CD4-positive, alpha-beta T cell treated with Interleukin-15 for 1 hour (primary cell): ENCODE data around the gene SAMD8.
A peak's percentile ranks its signal among the peaks of the same experiment; 100 is the strongest.
"Not testable (repeated sequence)": the region's sequence is repeated elsewhere in the genome, so short reads cannot be mapped to it uniquely, and the experiment has no call there.

ENCODE experiments used
- DNase-seq: peaks from one replicate; pipeline ENCODE4 v3.0.0-alpha.2; 2020

SAMD8 gene

DNA sequence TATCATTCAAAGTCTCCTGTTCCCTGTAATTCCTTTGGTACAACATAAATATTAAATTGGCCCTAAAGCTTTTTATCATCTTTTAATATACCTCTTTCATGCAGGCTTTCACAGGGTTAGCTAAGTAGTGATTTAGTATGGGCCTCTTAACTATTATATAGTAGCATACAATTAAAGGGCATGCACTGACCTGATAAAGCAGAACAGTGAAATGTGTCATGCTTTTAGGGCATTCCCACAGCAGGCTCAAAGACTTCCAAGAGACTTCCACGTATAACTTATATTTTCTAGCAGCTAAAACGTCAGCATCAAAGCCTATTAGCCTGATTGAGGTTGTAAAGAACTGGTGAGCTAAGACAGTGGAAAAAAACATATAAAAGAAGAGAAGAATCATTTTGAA lies 35.3 kb downstream of the SAMD8 start:
- DNase-seq: no peak

DNA sequence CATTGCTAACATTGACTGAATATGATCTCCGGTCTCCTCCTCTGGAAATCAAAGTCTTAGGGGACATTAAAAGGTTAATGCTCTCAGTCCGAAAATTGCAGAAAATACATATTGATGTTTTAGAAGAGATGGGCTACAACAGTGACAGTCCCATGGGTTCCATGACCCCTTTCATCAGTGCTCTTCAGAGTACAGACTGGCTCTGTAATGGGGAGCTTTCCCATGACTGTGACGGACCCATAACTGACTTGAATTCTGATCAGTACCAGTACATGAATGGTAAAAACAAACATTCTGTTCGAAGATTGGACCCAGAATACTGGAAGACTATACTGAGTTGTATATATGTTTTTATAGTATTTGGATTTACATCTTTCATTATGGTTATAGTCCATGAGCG lies 39.2 kb downstream of the SAMD8 start:
- no peak for DNase-seq

DNA sequence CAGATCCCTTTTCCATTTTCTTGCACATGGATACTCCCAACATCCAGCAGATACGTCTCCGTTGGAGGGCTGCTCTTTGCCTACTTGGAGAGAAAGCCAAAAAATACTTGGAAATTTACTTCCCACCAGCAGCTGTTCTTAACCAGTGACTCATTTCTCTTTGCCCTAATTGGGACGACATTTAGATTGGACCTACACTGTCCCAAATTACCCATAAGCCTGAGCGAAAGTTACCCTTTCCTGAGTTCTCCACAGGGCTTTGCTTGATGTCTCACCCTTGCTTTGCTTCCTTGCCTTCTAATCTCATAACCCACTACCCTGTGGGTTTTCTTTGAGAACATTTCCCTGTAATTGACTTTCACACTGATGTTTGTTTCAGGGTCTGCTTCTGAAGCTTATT lies 48.1 kb downstream of the SAMD8 start:
- no peak for DNase-seq

DNA sequence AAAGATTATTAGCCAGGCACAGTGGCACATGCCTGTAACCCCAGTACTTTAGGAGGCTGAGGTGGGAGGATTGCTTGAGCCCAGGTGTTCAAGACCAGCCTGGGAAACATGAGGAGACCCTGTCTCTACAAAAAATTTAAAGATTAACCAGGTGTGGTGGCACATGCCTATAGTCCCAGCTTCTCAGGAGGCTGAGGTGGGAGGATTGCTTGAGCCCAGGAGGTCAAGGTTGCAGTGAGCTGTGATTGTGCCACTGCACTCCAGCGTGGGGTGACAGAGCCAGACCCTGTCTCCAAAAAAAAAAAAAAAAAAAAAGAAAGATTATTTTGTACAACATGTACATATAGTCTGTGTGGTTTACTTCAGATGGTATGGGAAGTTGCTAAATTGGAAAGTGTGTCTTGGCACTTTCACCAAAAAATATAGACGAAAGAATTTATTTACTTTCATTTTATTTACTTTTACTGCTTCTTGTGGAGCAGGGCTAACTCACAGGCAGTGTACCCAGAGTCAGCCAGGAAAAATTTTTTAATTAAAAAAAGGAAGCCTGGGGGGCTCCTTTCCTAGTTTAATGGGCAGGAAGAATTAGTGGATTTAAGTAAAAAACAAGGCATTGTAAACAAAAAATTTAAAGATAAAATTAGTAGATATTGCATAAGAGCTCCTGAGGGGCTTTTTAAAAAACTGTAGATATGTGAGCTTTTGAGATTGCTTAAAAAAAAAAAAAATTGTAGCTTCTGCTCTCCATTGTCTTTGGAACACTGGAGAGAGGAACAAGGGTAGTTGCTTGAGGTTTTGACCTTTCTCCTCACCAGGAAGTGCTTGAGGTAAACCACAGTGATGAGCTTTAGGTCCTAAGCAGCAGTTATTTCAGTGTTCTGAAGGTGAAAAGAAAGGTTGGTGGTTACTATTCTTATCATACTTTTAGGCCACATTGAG lies 54.5 kb downstream of the SAMD8 start:
- no peak for DNase-seq

DNA sequence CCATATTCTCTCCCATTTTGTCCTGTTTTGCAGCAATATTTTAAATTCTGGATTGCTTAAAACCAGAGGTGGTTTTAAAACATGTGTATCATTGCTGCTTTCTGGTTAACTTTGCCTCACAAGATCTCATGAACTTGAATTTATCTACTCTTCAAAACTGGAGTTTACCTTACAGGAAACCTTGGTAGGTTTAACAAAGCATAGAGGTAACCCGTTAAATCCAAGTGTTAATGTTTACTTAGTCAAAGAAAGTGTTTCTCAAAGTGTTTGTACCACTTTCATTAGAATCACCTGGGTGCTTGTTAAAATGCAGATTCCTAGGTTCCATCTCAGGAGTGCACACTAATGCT lies 55.1 kb downstream of the SAMD8 start:
- no peak for DNase-seq

DNA sequence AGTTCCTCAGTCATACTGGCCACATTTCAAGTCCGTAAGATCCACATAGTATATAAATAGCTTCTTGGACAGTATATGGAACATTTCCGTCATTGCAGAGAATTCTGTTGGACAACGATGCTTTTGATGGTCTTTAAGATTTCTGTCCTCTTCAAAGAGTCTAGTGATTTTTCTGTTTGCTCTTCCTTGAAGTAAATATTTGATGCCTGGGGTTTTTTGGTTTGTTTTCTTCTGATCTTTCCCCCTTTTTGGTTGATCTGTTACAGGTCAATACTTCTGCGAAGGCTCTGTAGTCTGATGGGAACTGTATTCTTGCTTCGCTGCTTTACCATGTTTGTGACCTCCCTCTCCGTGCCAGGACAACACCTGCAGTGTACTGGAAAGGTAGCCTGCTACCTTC lies 56.8 kb downstream of the SAMD8 start:
- DNase-seq: no peak

DNA sequence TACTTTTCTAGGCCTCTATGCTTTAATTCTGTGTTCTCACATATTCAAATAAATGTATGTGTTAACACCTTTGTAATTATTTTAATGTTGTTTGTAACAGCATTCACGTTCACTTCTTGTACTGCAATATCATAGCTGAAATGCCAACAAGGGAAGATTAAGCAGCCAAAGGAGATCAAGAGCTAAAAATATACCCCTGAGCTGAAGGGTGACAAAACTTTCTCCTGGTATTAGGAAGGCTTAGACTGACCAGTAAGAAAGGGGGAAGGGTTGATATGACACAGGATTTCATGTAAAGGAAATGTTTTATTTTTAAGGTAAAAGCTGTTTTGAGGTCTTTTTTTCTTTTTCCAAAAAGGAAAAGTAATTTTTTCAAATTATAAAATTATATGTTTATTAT lies 58.8 kb downstream of the SAMD8 start:
- DNase-seq: no peak

DNA sequence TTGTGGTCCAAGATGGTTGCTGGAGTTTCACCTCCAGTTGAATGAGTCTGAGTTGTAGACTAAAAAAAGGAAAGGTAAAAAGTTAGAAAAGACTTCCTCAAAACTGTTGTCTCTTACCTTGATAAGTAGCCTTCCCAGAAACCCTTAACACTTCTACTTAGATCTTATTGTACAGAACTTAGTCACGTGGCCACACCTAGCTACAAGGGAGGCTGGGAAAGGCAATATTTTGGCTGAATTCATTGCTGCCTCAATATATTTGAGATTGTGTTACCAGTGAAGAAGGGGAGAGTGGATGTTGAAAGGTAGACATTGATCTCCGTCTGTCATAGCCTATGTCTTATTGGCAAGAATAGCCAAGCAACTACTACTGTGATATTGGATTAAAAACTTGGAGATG lies 63.6 kb downstream of the SAMD8 start:
- DNase-seq: no peak

DNA sequence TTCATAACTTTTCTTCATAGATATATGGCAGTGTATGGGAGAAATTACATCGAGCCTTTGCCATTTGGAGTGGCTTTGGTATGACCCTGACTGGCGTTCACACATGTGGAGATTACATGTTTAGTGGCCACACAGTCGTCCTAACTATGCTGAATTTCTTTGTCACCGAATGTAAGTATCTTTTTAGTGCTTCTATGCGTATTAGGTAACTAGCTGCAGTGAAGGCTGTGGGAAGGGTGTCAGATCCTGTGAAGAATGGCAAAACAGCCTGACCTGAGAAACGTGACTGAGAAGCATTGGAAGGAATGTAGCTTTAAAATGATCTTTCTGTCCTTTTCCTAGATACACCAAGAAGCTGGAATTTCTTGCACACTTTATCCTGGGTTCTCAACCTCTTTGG lies 64.6 kb downstream of the SAMD8 start:
- no peak for DNase-seq

DNA sequence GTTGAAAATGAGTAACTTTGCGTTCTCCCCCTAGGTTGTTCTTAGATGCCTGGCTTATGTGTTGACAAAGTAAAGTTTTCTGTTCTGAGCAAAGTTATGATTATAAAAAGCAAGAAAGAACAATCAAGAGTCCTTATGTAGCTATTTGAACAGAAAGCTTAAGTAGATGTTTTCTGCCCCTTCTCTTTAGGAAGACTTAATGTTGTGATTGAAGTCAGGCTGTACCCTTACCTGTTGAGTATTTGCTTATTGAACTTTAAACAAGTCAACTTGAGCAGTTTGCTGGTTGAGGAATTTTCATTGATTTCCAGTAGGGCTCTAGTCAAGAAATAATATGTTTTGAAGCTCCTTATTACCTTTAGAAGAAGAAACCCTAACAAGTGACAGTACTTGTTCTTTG lies 65.3 kb downstream of the SAMD8 start:
- DNase-seq: no peak

DNA sequence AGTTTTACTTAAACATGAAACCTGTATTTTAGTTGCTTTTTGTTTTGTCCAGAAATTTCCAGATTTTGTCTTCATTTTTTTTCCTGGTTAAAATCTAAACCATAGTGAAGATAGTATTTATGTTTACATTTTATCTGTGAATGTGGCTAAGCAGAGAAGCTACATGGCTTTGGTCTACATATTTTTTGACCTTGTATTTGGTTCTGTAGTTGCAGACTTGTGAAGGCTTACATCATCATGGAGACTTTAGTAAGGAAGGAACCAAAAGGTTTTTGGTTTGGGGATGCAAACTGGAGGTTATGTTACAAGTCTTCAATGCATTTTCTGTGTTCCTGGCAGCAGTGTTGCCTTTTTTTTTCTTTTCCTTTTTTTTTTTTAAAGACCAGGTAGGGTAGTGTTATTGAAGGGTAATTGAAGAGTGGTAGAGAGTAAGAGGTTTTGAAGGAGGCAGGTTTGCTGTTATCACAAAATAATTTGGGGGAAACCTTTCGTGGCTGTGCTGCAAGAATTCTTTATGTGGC lies 68.3 kb downstream of the SAMD8 start:
- DNase-seq: no peak

DNA sequence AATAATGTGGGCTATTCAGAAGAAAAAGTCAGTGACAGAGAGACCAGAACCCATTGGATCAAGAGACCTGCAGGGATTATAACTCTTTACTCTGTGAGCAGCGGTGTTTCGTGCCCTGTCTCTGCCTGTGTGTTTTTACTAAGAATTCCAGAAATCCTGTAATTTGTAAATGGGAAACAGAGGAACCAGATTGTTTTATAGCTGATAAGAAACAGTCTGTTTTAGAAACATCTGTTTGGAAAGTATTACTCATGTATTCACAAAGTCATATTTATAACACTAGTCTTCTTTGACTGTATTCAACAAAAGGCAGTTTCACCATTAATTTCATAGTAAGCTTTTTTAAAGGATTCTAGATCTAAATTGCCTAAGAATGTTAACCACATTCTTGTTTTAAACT lies 69.1 kb downstream of the SAMD8 start:
- DNase-seq: no peak

DNA sequence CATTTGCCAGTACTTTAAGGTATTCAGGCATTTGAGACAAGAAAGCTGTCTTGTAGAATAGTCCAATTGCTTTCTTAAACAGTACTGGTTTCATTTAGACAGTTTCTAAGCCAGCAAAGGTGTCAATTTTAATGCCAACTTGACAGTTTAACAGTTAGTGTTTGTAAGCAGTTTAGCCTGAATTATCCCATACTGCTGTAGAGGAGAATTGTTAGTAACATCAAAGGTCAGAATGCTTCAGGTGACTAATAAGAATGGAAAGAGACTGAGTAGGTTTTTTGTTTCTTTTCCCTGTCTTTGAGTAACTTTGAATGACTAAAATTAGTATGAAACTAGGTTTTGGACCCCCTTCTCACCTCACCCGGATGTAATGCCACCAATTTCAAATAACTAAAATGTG lies 69.6 kb downstream of the SAMD8 start:
- DNase-seq: no peak

DNA sequence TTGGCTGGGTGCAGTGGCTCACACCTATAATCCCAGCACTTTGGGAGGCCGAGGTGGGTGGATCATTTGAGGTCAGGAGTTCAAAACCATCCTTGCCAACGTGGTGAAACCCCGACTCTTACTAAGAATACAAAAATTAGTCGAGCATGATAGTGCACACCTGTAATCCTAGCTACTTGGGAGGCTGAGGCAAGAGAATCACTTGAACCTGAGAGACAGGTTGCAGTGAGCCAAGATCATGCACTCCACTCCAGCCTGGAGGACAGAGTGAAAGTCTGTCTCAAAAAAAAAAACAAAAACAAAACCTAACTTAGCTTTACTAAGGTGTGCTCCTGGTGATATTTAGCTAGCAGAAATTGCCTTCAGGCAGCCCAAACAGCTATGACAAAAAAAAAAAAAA lies 74.9 kb downstream of the SAMD8 start:
- DNase-seq: no peak

DNA sequence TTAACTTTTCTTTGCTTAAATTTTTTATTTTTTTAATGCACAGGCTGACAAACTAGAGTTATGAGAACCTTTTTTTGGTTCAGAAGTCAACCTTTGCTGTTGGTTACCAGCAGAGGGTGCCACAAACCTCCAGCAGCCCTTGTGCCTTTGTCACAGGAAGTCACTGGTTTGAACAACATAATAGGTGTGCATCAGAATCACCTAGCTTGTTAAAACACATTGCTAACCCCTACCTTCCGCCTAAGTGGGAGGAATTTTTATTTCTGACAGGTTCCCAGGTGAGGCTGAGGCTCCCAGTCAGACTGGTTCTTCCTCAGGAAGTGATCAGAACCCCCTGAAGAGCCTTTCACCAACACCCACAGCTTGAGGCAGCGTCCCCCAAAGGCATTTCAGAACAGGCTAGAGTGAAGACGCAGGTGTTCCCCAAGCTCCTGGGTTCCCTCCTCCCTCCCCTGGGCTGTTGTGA lies 76.5 kb downstream of the SAMD8 start:
- peak; percentile 77 for DNase-seq

DNA sequence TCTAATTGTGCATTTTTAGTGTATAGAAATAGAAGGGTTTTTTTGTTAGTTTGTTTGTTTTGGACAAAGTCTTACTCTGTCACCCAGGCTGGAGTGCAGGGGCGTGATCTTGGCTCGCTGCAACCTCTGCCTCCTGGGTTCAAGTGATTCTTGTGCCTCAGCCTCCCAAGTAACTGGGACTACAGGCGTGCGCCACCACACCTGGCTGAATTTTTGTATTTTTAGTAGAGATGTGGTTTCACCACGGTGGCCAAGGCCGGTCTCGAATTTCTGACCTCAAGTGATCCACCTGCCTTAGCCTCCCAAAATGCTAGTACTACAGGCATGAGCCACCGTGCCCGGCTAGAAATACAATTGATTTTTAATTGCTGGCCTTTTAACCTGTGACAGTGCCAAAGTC lies 77.1 kb downstream of the SAMD8 start:
- DNase-seq: not testable (repeated sequence)

DNA sequence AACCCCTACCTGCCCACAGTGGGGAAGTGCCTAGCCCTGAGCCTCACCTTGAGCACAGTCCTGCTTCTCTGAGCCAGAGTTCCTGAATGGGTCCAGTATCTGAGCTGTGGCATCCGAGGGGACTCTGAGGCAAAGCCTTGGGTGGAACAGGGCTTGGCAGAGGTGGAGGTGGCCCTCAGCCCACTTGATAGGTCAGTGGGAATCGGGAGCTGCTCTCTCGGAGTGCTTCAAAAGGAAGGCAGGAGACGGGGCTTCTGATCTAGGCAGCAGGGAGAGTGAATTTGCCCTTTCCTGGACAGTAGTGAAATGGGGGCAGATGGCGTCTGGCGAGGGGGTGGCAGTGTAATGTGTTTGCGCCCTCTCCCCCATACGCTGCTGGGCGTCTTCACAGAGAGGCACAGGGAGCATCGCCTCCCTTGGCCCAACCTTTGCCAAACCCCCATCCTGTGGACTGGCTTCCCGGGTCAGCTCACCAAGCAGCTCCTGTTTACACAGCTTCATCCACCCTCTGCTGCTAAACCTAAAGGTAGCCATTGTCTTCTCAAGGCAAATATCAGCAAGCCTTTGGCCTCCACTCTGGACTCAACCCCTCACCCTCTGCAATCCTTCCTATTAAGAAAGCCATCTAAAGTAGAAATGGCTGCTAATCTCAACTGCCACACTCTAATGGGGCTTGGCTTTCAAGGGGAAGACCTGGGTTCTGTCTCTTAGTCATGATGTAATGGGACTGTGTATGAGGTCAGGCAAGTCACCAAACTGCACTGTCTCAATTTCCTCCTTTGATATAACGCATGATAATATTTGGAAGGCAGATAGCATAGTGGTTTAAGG lies 78.0 kb downstream of the SAMD8 start:
- DNase-seq: no peak

DNA sequence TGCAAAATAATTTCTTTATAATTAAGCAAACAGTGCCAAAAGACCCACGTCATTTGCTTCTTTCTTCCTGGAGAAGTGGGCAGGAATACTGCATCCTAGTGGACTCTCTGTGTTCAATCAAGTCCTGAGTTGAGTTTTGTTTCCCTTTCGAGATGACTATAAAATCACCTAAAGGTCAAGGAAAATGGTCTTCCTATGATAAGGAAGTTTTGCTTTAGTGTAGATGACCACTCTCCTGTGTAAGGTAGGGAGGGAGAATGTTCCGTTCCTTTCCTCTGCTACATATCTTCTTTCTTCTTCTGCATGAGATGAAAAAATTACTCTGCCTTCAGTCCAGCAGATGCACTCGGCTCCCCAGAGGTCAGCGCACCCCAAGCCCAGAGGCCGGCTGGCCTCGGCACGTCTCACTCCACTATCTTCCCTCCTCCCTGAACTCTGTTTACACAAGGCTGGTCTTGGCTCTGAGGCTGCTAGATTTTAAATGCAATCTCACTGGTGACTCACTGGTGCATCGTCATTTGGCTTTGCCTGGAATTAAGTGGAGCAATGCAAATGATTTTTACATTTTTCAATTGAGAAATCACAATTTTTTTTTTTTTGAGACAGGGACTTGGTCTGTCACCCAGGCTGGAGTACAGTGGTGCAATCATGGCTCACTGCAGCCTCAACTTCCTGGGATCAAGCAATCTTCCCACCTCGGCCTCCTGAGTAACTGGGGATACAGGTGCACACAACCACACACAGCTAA lies 80.5 kb downstream of the SAMD8 start:
- DNase-seq: peak; percentile 41

DNA sequence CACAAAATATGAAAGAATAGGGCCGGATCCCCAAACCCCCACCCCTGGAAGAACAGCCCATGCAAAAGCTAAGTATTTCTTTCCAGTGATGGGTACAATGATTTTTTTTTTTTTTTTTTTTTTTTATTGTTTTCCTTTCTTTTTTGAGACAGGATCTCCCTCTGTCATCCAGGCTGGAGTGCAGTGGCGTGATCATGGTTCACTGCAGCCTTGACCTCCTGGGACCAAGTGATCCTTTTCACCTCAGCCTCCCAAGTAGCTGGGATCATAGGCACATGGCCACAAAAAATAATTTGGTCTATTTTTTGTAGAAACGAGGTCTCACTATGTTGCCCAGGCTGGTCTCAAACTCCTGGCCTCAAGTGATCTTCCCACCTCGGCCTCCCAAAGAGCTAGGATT lies 83.2 kb downstream of the SAMD8 start:
- DNase-seq: not testable (repeated sequence)

DNA sequence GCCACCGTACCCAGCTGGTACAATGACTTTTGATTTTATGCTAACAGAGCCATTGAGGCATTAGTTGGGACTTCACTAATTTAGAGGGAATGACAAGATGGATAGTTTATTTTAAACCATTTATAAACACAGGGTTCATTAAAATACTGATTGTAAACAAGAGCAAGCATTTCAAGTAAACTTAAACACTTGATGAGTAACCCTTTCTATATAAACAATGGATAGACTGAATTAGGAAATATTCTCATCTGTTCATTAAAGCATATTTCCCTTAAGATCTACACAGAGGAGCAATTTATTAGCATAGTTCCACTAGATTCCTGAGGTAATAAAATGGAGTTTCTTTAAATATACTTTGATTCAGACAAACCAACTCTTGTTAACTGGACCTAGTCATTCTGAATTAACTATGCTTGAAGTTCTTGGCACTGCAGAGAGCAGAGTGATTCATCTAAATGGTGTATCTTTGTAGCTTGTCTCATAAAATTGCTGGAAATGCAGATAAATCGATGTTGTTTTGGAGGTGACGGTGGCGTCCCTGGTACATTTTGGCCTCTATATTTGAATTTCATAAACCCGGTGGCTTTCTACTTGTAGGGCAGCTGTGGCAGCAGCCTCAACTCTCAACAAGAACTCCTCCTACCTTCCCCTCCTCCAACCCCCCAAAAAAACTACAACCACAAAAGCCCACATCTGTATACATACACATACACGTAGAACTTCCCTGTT lies 83.7 kb downstream of the SAMD8 start:
- DNase-seq: no peak

DNA sequence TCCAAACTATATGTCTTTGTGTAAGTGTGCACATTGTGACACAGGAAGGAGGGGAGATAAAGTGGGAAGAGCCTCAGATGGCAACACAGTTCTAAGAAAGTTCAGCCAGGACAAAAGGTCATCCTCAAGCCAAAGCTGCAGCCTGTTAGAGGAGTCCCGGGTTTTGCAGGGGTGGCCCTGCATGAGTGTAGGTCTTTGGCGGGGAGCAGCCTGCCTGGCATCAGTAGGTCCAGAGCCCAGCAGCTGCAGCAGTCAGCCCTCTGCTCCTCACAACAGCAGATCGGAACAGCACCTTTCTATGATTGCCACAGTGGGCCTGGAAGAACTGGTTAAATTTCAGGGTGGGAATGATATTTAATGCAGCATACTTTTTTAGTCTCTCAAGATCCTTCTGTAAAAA lies 85.6 kb downstream of the SAMD8 start:
- no peak for DNase-seq

DNA sequence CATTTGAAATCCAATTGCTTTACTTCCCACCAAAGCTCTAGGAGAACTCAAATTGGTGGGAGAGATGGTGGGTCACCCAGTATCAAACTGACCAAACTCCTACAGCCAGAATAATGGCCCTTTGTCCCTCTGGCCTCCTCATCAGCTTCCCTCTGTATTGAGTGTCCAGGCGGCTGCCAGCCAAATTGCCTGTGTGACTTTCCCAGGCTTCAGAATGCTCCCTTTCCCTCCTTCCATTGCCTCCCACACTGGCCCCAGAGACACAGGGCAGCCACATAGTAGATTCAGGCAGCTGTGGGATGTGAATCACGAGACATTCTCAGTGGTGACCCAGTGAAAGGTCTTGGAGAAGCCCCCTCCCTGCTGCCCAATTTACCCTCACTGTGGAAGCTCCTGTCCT lies 86.5 kb downstream of the SAMD8 start:
- DNase-seq: no peak
